Measurements from ENCODE around the gene HTR3E.

GRCh38 chr3:184073621-184074020, 23.2 kb upstream of the HTR3E start:
- TF ChIP-seq POLR2A (IDR thresholded peaks at IDR 0.05) (no peak), CTCF (IDR thresholded peaks at IDR 0.05 in 8 of 11, conservative IDR thresholded peaks at IDR 0.05 in 3 of 11) (no peak)

Measured in spleen (tissue), 7 donors.